CD4-positive, alpha-beta T cell treated with Interleukin-1 beta for 1 hour (primary cell): ENCODE data around the gene RIN3.

Experiments used
- DNase-seq, 2 donors: peaks; one replicate each; pipeline ENCODE4 v3.0.0-alpha.2; 2020 to 2022

RIN3 gene

GRCh38 chr14:92601131-92601710, 87.6 kb downstream of the RIN3 start:
- no peak for DNase-seq

- no peak for DNase-seq
These were observed 88.3 kb downstream of the RIN3 start for GRCh38 chr14:92601757-92602417.

- DNase-seq, result peak; percentile 68 to 69
These were observed 90.0 kb downstream of the RIN3 start for GRCh38 chr14:92603309-92604242.

- DNase-seq, result no peak
These were observed 91.8 kb downstream of the RIN3 start for GRCh38 chr14:92605274-92605940.

- no peak for DNase-seq
These were observed 93.7 kb downstream of the RIN3 start for GRCh38 chr14:92607251-92607650.

GRCh38 chr14:92607702-92608429, 94.3 kb downstream of the RIN3 start:
- DNase-seq, result no peak

- no peak for DNase-seq
These were observed 96.4 kb downstream of the RIN3 start for GRCh38 chr14:92609955-92610354.

- no peak for DNase-seq
These were observed 97.3 kb downstream of the RIN3 start for GRCh38 chr14:92610849-92611271.

GRCh38 chr14:92613008-92613658, 99.6 kb downstream of the RIN3 start:
- DNase-seq, result peak; percentile 64 to 69

- no peak for DNase-seq
These were observed 100.2 kb downstream of the RIN3 start for GRCh38 chr14:92613681-92614260.

- peak; percentile 83 to 84 for DNase-seq
These were observed 101.9 kb downstream of the RIN3 start for GRCh38 chr14:92615451-92615850.

- DNase-seq, result no peak
These were observed 102.6 kb downstream of the RIN3 start for GRCh38 chr14:92616178-92616577.

GRCh38 chr14:92617581-92617980, 104.0 kb downstream of the RIN3 start:
- no peak for DNase-seq

GRCh38 chr14:92619671-92620456, 106.3 kb downstream of the RIN3 start:
- DNase-seq, result no peak

GRCh38 chr14:92622311-92622710, 108.7 kb downstream of the RIN3 start:
- no peak for DNase-seq

- DNase-seq, result no peak
These were observed 111.2 kb downstream of the RIN3 start for GRCh38 chr14:92624764-92625163.

GRCh38 chr14:92625213-92625612, 111.6 kb downstream of the RIN3 start:
- DNase-seq, result no peak

- DNase-seq, result no peak
These were observed 112.5 kb downstream of the RIN3 start for GRCh38 chr14:92626041-92626440.

GRCh38 chr14:92627707-92628215, 114.2 kb downstream of the RIN3 start:
- DNase-seq, result no peak

GRCh38 chr14:92628636-92629035, 115.1 kb downstream of the RIN3 start:
- DNase-seq, result no peak
